ENCODE data around the gene DNAJC8. TPM values are rescaled to one million over a fixed set of nuclear protein-coding genes. Genes with fewer than 3 reads are reported as not detected.

The DNAJC8 gene
- total and polyA plus RNA-seq, 2 of the 4 experiments (the other 2 are of a cell fraction) = 53.6 to 81.0 TPM

GRCh38 chr1:28208818-28209441 is 23.9 kb downstream of the DNAJC8 start:
- Histone ChIP-seq H3K56ac (ENCODE audit: extremely low read depth, insufficient read depth, low read length) (no peak overlapping the region), H3K4me2 (ENCODE audit: low read depth, low read length) (no peak overlapping the region), H4K20me1 (ENCODE audit: insufficient read depth, low read length) (0 out of 2 replicates have a peak, but pooled peaks cover 4% of the 10 kb centered on the region), H3K27me3 (ENCODE audit: control insufficient read depth, insufficient read depth, low read length) (no peaks in the 10 kb centered on the region), H2BK20ac (ENCODE audit: low read depth, low read length) (no peak overlapping the region), H4K8ac (ENCODE audit: low read depth in 2 of 2, low read length in 2 of 2) (no peak overlapping the region; a peak in 1 of 4 replicates), H2BK15ac (ENCODE audit: low read depth, low read length) (no peak overlapping the region), H3K4ac (ENCODE audit: low read depth, low read length) (no peak overlapping the region), H2AK9ac (replicated peaks; ENCODE audit: low read depth, low read length, poor library complexity) (no peak overlapping the region), H3K79me1 (ENCODE audit: low read depth in 1 of 2, low read length in 2 of 2) (peaks cover 3 to 23% of the 10 kb centered on the region in 2 experiments), H3K36me3 (ENCODE audit: control insufficient read depth, insufficient read depth, low read length) (peaks cover 24% of the 10 kb centered on the region), H3K4me3 (ENCODE audit: insufficient read depth, low read depth, low read length) (no peak overlapping the region), H4K91ac (ENCODE audit: insufficient read depth, low read depth, low read length) (no peak overlapping the region), H3K23ac (ENCODE audit: low read depth, low read length) (no peak overlapping the region), H2BK5ac (ENCODE audit: low read depth, low read length, poor library complexity, severe bottlenecking) (no peak overlapping the region), H3K9me1 (ENCODE audit: insufficient read depth, low read length) (no peaks in the 10 kb centered on the region), H3K27ac (ENCODE audit: insufficient read depth, low read length) (no peak overlapping the region), H3K4me1 (ENCODE audit: control insufficient read depth, insufficient read depth, low read length) (no peaks in the 10 kb centered on the region), H3K9ac (ENCODE audit: low read depth, low read length) (no peak overlapping the region), H3K18ac (ENCODE audit: low read depth, low read length) (no peak overlapping the region), H3K9me3 (ENCODE audit: control insufficient read depth, insufficient read depth, low read length) (no peaks in the 10 kb centered on the region), H3K14ac (replicated peaks; ENCODE audit: low read depth, low read length) (no peak overlapping the region), H4K5ac (ENCODE audit: low read depth, low read length) (no peak overlapping the region), H2AFZ (replicated peaks; ENCODE audit: low read length, poor library complexity) (no peak overlapping the region), H2BK120ac (ENCODE audit: low read depth, low read length) (no peak overlapping the region), H2AK5ac (ENCODE audit: low read depth, low read length) (no peak overlapping the region)
- ATAC-seq (ENCODE audit: low read depth) = peak; percentile 97
- TF ChIP-seq RAD21 (IDR thresholded peaks at IDR 0.05; ENCODE audit: low read length) (peak; percentile 97), MXI1 (IDR thresholded peaks at IDR 0.05; ENCODE audit: borderline replicate concordance, low read depth, low read length) (no peak), POLR2A (IDR thresholded peaks at IDR 0.05; ENCODE audit: low read depth, low read length) (no peak), RCOR1 (IDR thresholded peaks at IDR 0.05; ENCODE audit: insufficient replicate concordance, low read length) (no peak), CHD1 (IDR thresholded peaks at IDR 0.05; ENCODE audit: low read depth, low read length) (no peak), BHLHE40 (IDR thresholded peaks at IDR 0.05; ENCODE audit: low read depth, low read length) (no peak), CTCF (conservative IDR thresholded peaks at IDR 0.05; ENCODE audit: low read depth, low read length) (peak; percentile 84), CEBPB (IDR thresholded peaks at IDR 0.05; ENCODE audit: low read depth, low read length) (no peak), NFE2L2 (IDR thresholded peaks at IDR 0.05; ENCODE audit: low read depth, low read length) (no peak), SMC3 (IDR thresholded peaks at IDR 0.05; ENCODE audit: low read depth, low read length) (peak; percentile 92), ELK1 (IDR thresholded peaks at IDR 0.05; ENCODE audit: borderline replicate concordance, low read depth, low read length) (no peak), MAFK (IDR thresholded peaks at IDR 0.05; ENCODE audit: low read depth, low read length) (no peak)
- dilution Hi-C loops (cut with HindIII; ENCODE audit: low sequenced_read_pairs, unreplicated experiment) (no loop called here), intact Hi-C loops (cut with micrococcal nuclease) (loop anchor here (1.0 to 10.0 kb wide), 3 partner anchors 118 to 354 kb away; no protein-coding TSS in a partner anchor), in situ Hi-C loops (cut with MboI; ENCODE audit: low sequenced_read_pairs) (loop anchor here (5.0 to 25.0 kb wide), 2 partner anchors 117 to 347 kb away; partner anchors contain the start of gene THEMIS2)
- ChIA-PET CTCF (interaction anchor here (0.5 to 2.5 kb wide), 10 partner anchors 9 to 120 kb away, joined by 3 to 32 read pairs (median 4); partner anchors contain the start of genes ATP5IF1 and EYA3), POLR2A (ENCODE audit: unreplicated experiment) (no interaction called here)
- 40% methylated on average over 1 of the region's 4 CpGs; no CpG with 5 or more reads in 1 of the 2 experiments for whole genome bisulfite sequencing, 2 experiments (ENCODE audit: extremely low coverage in 2 of 2, insufficient read length in 1 of 2)
- peak; percentile 76 for DNase-seq
- BruUV-seq (replicated peaks) = no TSS peak
